GM08714 (cell line): ENCODE results near the gene TASOR2.

Source experiments
- H3K4me3 ChIP-seq: fragments of 200-500 bp; sonication (Bioruptor generic); 2 replicates; pipeline ENCODE4 v1.5.1; 2014; ENCODE audit warnings: mild to moderate bottlenecking, low read length, inconsistent platforms
- ZNF274 ChIP-seq: IDR thresholded peaks from 2 replicates; pipeline ENCODE4 v1.6.1; 2012; ENCODE audit warnings: mild to moderate bottlenecking, low read depth, low read length

TASOR2 gene

DNA sequence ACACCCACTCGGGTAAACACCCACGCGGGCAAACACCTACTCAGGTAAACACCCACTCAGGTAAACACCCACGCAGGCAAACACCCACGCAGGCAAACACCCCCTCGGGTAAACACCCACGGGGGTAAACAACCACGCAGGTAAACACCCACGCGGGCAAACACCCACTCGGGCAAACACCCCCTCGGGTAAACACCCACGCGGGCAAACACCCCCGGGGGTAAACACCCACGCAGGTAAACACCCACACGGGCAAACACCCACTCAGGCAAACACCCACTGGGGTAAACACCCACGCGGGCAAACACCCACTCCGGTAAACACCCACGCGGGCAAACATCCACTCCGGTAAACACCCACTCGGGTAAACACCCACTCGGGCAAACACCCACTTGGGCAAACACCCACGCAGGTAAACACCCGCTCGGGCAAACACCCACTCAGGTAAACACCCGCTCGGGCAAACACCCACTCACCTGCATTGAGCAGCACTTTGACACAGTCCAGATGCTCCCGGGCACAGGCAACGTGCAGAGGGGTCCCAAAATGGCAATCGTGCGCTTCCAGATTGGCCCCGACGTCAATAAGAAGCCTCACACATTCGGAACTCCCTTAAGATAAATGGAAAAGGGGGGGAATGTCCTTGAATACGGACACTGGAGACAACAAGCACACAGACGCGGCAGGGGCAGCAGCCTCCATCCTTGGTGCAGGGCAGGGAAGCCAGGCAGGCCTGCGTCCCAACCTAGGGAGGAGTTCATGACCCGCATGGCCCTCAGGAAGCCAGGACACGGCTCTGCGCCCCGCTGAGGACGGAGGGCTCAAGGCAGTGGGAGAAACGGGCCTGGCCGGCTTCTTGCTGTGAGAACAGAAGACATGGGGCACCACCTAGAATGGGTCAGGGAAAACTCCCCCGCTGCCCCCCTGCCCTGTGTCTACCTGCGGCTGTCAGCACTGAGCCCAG, 35.9 kb upstream of the TASOR2 start:
- TF ChIP-seq ZNF274 = no peak

GRCh38 chr10:5649746-5650145, 34.9 kb upstream of the TASOR2 start:
- TF ChIP-seq ZNF274 = no peak
- no peak overlapping the region for H3K4me3 ChIP-seq

More for the DNA sequence above, 35.9 kb upstream of the TASOR2 start:
- H3K4me3 ChIP-seq = no peak overlapping the region

DNA sequence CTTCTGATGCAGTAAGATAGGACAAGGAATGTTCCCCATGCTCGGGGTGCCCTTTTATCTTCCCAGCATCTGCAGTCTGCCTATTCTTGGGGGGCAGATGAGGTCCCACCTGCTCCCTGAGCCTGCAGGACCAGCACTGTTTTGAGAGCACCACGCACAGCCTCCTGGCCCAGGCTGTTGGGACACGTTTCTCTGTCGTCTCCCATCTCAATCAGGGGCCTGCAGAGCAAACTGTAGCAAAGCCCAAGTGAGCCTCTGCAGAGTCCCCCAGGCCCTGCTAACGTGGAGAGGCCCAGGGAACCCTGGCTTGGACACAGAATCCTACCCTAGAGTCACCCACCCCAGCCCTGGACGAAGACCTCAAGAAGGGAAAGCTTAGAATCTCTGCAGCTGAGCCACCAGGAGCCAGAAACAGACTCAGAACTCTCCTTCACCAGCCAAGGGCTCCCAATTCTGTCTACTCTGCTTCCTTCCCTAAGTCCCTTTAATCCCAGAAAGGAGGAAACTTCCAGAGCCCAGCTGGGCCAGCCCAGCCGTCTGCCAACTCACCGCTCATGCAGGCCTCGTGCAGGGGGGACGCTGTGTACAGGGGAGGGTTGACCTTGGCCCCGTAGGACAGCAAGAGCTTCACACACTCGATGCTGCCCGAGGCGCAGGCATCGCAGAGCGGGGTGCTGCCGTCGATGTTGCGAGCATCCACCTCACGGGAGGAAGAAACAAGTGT, 33.8 kb upstream of the TASOR2 start:
- no peak overlapping the region for H3K4me3 ChIP-seq
- no peak for TF ChIP-seq ZNF274

DNA sequence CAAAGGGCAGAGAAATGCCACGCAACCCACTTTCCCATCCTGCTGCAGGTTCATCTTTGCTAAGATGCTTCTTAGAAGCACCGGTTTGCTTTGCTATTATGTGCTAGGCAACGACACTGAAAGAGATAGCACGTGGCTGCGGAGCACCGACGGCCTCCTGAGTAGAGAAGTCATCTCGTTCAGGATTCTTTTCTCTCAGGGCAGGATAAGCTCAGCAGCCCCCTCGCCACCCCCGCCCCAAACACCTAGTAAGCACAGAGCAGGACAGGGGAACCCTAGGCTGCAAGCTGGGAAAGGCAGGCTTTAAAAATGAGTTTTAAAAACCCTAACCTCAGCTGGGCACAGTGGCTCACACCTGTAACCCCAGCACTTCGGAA, 33.3 kb upstream of the TASOR2 start:
- H3K4me3 ChIP-seq = no peak overlapping the region
- TF ChIP-seq ZNF274 = no peak

- no peak for TF ChIP-seq ZNF274
- H3K4me3 ChIP-seq = no peak overlapping the region
Observed at GRCh38 chr10:5652746-5653145, 31.9 kb upstream of the TASOR2 start.

GRCh38 chr10:5654218-5654755, 30.4 kb upstream of the TASOR2 start:
- no peak overlapping the region for H3K4me3 ChIP-seq
- no peak for TF ChIP-seq ZNF274

GRCh38 chr10:5655121-5655520, 29.5 kb upstream of the TASOR2 start:
- no peak for TF ChIP-seq ZNF274
- H3K4me3 ChIP-seq = no peak overlapping the region

DNA sequence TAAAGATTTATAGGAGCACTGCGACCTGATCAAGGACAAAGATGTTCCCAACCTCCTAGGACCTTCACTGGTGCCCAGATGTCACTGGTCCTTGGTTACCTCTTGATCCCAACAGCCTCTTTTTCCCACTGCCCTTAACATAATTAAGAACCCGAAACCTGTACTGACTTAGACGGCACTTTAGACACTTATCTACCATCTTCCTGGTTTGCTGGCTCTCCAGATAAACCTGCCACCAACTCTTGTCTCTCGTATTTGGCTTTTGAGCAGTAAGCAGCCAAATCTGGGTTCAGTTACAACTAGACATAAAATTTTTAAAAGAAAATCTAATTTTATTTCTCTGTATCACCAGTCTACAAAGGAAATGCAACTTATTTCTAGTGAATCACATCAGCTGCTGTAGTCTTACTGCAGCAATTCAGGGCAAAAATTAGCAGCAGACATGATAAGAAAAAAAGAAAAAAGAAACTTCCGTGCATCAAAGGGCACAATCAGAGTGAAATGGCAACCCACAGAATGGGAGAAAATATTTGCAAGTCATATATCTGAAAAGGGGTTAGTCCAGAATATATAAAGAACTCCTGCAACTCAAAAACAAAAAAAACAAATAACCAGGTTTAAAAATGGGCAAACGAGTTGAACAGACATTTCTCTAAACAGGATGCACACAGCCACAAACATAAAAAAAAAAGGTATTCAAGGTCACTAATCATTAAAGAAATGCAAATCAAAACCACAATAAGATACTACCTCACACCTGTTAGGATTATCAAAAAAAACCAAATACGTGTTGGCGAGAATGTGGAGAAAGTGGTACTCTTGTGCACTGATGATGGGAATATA, 27.7 kb upstream of the TASOR2 start:
- no peak for TF ChIP-seq ZNF274
- no peak overlapping the region for H3K4me3 ChIP-seq

GRCh38 chr10:5658871-5659618, 25.6 kb upstream of the TASOR2 start:
- no peak overlapping the region for H3K4me3 ChIP-seq
- no peak for TF ChIP-seq ZNF274

DNA sequence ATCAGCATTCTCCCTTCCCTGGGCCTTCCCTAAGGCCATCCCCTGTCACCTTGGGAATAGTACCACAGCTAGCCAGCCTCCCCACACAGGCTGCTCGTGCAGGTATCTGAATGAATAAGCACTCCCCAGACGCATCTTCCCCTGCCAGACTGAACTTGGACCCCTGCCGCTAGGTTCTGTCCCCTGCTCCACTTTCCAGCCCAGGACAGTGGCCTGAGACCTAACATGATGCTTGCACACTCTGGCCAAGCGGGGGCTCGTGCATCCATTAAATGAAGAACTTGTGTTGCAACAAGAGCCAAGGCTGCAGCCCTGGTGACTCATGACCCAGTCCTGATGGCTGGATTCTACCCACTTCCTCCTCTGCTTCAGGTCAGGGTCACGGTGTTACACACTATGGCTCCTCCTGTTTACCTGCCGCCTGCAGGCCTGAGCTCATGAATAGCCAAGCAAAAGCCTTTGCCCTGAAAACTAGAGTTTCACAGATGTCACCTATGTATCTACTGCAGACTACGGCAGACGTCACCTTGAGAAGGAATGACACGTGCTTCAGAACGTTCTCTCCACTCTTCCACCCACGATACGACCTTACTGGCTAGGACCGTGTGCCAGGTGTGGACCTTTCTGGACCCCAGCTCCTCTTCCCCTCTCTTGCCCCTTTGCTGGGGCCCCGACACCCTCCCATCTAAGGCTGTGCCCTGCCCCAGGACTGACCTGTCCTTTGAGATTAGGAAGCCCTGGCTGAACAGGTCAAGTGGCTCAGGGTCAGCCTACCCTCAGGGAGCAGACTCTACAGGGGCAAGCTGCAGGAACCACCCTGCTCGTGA, 24.7 kb upstream of the TASOR2 start:
- no peak overlapping the region for H3K4me3 ChIP-seq
- no peak for TF ChIP-seq ZNF274

DNA sequence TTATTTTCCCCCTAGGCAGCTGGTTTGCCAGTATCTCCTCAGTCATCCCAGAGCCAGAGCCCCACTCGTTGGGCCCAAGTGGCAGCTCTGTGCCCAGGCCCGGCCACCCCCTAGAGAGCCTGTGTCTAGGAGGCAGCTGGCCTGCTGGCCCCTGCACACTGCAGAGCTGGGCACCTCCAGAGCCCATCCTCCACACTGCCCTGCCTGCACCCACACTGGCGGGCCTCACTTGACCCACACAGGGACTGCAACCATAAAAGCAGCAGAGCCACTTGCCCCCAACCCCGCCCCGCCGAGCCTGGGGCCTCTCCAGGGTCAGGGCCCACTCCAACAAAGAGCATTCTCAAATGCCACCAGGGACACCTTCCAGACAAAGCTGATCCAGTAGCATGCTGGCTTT, 23.6 kb upstream of the TASOR2 start:
- H3K4me3 ChIP-seq = no peak overlapping the region
- no peak for TF ChIP-seq ZNF274
